HG02610 (cell line): ENCODE data around the gene RCBTB1.

Experiments
- ATAC-seq: cut with Tn5 transposase; IDR thresholded peaks from one replicate; pipeline ENCODE4 v1.9.1; 2021; ENCODE audit warnings: mild to moderate bottlenecking, moderate library complexity; ENCODE audit not compliant: unreplicated experiment

RCBTB1 gene

DNA sequence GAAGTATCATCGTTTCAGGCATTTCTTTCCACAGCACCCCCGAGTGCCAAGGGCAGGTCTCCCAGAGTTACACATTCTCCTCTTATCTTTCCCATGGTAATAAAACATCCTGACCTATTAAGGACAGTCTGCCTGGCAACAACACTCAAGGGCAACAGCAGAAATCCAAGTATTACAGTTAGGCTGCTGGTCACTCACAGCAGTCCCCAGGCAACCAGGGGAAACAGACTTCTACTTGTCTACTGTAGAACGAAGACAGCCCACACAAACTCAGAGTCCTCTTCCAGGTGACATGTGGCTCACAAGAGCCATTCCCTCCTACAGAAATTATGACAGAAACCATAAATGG is 24.3 kb downstream of the RCBTB1 start:
- no peak for ATAC-seq

DNA sequence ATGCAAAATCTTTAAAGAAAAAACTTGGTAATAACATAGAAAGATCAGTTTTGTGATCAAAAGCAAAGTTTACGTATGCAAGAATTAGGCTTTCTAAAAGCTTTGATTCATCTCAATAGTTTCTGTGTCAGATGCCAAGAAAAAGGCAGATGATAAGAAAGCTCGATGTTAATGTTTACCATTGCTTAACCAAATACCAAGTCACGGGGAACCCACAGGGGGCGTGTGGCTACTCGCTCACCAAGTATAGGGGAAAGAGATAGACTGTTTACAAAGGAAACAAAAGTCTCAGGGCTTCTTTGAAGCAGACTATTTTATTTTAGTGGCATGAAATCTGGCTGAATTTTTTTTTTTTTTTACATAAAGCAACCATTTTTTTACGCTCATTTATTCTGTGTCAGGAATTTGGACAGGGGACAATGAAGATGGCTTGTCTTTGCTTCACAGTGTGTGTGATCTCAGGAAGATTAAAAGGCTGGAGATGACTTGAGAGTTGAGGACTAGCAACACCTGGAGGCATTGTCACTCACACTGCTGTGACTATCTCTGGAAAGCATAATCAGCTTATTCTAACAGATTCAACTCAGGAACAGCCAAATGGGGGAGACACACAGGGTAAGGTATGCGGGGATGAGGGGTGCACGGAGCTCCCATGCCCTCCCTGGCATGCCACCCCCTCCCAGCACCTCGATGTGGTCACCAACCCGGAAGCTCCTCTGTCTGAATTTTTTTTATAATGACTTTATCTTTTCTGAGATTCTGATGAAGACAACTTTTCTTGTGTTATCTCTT is 24.9 kb downstream of the RCBTB1 start:
- no peak for ATAC-seq

DNA sequence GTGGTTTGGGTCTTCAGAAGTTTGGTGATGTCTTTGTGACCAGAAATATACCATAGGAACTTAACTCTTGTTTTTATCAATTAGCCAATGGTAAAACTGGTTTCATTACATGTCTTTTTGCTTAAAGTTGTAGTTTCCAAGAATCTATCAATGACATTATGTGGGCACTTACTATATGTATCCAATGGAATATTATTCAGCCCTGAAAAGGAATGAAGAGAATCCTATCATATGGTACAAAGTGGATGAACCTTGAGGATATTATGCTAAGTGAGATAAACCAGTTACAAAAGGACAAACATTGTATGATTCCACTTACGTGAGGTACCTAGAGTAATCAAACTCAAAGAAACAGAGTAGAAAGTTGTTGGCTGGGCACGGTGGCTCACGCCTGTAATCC is 26.4 kb downstream of the RCBTB1 start:
- no peak for ATAC-seq

DNA sequence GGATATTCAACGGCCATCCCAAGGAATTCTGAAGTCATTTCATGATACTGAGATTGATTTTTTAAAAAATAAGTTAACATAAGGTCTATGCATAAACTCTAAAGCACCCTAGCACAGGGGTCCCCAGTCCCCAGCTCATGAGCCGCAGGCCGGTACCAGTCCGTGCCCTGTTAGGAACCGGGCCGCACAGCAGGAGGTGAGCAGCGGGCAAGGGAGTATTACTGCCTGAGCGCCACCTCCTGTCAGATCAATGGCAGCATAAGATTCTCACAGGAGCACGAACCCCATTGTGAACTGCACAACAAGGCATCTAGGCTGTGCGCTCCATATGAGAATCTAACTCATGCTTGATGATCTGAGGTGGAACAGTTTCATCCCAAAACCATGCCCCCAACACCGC is 31.0 kb downstream of the RCBTB1 start:
- no peak for ATAC-seq

- no peak for ATAC-seq
Measured at GRCh38 chr13:49553888-49554287, 31.5 kb downstream of the RCBTB1 start.

DNA sequence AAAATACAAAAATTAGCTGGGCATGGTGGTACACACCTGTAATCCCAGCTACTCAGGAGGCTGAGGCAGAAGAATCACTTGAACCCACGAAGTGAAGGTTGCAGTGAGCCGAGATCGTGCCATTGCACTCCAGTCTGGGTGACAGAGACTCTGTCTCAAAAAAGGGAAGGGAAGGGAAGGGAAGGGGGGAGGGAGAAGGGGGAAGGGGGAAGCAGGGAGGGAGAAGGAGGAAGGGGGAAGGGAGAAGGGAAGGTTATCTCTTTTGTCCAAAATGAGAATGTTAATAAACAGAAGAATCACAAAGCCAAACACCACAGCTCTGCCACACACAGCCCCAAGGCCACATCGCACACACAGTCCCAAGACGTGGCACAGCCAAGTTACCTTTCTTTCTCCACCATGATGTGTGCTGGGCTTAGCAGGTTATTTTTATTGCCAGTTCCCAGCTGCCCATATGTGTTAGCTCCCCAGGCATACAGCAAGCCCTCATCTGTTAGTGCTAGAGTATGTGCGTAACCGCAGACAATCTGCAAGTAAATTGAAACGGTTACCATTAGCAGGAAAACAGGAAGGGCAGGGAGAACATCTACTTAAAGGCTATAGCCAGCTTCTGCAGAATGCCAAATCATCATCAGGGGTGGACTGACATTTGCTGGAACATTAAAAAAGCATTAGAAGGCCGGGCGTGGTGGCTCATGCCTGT is 34.3 kb downstream of the RCBTB1 start:
- no peak for ATAC-seq

DNA sequence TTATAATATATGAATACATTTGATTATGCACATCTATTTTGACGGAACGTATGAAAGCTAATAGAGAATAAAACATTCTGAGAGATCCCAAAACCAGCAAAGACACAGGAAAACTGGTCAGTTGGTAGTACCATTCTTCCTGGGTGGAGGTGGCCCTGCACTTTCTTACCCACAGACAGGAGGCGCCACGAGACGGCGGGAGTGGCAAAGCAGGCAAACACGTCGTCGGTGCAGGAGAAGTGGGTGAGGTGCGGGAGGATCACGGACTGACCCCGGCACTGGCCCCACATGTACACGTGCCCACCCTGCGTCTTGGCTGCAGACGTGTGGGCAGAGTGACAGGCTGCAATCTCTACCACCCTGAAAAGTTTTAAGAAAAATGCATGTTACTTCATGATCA is 36.1 kb downstream of the RCBTB1 start:
- ATAC-seq: no peak

GRCh38 chr13:49546561-49546960 is 38.8 kb downstream of the RCBTB1 start:
- ATAC-seq: no peak

- no peak for ATAC-seq
Measured at GRCh38 chr13:49545661-49546060, 39.7 kb downstream of the RCBTB1 start.

- no peak for ATAC-seq
Measured at GRCh38 chr13:49543656-49544055, 41.7 kb downstream of the RCBTB1 start.

- no peak for ATAC-seq
Measured at GRCh38 chr13:49540552-49540951, 44.8 kb downstream of the RCBTB1 start.

DNA sequence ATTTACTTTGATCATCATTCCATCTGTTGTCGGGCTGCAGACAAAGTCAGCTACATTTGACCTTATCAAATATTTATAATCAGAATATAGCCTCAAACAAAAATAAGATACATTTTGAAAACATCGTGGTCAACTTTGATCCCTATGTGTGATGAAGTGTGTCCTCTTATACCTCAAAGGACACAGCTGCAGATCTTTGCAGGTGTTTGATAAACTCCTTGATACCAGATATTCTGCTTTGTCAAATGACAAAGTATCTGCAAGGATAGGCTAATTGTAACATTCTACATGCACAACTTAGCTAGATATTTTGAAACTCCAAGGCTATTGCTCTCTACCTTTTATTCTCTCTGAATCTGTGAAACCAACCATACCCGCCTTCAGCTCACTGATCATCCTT is 45.6 kb downstream of the RCBTB1 start:
- ATAC-seq: no peak

DNA sequence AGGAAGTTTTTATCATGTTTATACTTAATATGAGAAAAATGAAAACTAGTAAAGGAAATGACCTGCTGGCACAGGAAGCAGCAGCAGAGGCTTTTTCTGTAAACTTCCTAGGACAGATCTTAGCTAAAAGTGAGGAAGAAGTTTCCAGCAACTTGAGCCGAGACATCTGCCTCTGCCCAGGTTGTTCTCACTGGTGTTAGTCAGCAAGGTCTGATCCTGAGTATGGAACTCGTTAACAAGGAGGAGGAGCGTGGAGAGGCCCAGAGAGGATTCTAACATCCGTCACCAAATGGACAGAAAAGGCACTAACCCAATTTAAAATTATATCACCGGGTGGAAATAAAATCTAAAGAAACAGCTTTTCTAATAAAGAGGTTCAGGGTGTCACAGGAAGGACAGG is 46.0 kb downstream of the RCBTB1 start:
- ATAC-seq: no peak

DNA sequence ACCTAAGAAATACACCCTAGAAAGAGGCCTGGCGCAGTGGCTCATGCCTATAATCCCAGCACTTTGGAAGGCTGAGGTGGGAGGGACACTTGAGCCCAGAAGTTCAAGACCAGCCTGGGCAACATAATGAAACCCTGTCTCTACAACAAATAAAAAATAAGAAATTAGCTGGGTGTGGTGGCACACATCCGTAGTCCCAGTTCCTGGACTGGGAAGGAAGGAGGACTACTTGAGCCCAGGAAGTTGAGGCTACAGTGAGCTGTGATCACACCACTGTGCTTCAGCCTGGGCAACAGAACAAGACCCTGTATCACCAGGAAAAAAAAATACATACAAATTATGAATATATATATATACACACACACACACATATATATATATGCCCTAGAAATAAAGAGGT is 47.0 kb downstream of the RCBTB1 start:
- ATAC-seq: no peak

DNA sequence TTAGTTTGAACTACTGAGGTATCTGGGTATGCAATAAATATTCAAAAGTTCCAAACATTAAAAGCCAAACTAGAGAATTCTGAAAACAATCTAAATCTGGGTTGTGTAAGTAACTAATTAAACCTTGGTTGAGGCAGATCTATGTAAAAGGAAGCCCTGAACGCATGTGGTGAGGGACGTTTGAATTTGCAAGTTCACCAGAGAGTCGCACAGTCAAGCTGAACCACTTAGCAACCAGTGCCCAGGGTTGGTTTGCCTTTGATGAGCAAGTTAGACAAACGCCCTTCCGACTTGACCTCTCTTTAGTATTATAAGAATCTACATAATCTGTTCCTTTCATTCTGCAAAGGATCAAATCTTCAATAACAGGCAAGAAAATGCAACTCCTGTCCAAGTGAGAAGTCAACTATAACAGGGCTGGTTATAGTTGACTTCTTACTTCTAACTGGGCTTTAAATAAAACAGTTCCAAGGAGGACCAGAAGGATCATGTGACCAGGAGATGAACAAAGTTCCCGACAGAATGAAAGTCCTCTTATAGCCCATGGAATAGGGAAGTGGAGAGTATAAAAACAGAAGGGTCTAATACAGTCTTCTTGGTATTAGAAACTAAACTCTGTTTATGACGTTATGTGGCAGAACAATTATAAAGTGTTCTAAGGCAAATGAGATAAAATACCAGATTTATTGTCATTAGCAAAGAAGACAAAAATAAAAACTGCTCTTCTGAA is 49.0 kb downstream of the RCBTB1 start:
- ATAC-seq: no peak

DNA sequence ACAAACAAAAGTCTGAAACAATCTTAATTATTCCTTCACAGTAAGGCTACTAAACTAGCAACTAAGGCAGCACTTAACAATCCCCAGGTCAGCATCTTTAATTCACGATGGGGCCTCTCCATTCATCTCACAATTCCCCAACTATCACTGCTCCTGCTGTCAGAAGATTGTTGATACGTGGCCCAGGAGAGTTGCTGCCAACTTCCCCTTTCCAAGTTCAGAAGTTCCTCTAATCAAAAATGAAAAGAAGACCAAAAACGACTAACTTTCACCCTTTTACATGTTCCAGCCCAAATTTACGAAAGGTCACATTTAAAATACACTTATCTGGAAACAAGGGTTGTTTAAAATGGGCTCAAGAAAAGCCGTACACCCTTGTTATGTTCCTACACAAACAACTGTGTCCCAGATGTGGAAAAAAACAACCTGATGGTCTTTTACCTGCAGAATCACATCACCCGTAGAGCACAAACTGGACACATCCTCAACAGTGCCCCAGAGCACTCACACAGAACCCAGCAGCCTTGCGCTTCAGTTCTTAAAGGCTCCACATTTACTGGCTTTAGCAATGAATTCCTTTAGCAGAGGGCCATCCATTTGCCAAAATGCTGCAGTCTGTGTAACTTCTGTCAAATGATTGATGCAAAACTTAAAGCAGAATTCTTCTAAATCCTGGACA is 51.6 kb downstream of the RCBTB1 start:
- no peak for ATAC-seq

DNA sequence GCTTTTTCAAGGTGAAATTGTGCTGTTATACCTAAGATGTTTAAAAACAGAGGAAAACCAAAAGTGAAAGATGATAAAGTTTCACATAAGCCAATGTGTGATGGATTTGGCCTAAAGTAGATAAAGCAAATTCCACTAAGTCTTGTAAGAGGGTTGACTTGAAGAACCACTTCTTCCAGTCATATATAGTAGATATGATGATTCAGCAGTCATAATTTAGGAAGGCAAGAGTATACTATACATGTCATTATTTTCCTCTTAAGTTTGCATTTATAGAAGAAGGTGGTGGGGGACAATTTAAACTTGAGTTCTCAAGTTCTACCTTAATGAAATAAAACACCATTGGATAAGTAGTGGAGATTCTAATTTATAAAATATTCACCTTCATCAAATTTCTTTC is 52.3 kb downstream of the RCBTB1 start:
- ATAC-seq: no peak

DNA sequence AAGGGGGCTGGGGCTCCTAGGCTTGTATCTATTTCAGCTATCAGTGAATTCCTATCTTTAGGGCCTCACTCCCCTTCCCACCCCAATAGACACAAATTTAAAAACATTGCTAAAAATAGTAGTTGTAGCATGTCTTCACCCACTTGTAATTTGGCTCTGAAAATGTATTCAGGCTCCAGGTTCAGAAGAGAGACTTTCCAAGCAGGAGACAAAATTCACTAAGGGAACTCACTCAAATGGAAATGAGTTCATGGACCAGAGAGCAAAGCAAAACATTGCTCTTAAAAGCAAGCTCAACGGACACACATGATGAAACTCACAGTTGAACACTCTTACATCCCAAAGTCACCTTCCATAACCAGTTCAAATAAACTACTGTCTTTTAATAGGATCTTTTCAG is 52.8 kb downstream of the RCBTB1 start:
- ATAC-seq: no peak

- ATAC-seq: peak; percentile 72
Measured at GRCh38 chr13:49530457-49530856, 54.9 kb downstream of the RCBTB1 start.

- ATAC-seq: no peak
Measured at GRCh38 chr13:49528161-49528560, 57.2 kb downstream of the RCBTB1 start.

DNA sequence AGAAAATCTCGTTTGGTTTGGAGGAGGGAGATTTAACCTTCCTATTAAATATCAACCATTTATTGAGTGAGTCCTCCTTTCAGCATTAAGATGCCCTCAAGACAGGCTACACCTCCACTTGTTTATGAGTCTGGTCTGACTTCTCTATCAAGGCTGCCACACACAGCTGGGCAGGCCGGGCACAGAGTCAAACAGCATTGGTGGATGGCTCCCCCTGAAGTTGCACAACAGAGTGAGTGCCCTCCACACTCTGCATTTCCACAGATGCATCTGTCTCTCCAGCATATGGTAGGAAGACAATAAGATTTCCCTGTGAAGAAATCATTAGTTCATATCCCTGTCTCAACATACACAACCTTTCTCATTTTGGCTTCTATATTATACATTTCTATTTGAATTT is 58.2 kb downstream of the RCBTB1 start:
- no peak for ATAC-seq
